ENCODE measurements around the gene TXLNB.
"Not testable (repeated sequence)": the region's sequence is repeated elsewhere in the genome, so short reads cannot be mapped to it uniquely, and the experiment has no call there.

Gene TXLNB

DNA sequence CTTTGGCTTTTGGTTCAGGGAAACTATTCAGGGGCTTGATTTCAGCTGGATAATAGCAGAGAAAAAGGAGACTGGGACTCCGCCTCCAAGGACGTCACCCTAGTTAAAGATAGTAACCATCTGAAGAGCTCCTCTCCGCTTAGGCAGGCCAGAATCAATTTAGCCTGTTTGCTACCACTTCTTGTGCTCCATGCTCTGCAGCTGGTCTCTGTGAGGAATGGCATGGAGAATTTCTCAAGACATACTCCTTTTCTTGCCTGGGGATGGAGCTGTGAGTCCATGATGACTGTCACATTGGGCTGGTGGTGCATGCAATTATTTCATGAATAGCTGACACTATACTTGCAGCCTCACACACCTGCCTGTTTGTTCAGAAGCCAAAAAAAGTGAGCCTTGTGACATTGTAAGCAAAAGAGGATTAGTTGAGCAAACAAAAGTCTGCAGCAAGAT lies 61.4 kb downstream of the TXLNB start:
- DNase-seq = no peak

- not testable (repeated sequence) for DNase-seq
These were observed 63.4 kb downstream of the TXLNB start for GRCh38 chr6:139228387-139228786.

- no peak for DNase-seq
These were observed 72.1 kb downstream of the TXLNB start for GRCh38 chr6:139219746-139220145.

- DNase-seq = peak; percentile 85
These were observed 72.5 kb downstream of the TXLNB start for GRCh38 chr6:139219271-139219729.

DNA sequence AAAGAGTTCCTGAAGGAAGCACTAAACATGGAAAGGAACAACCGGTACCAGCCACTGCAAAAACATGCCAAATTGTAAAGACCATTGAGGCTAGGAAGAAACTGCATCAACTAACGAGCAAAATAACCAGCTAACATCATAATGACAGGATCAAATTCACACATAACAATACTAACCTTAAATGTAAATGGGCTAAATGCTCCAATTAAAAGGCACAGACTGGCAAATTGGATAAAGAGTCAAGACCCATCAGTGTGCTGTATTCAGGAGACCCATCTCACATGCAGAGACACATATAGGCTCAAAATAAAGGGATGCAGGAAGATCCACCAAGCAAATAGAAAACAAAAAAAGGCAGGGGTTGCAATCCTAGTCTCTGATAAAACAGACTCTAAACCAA lies 79.3 kb downstream of the TXLNB start:
- not testable (repeated sequence) for DNase-seq

GRCh38 chr6:139210766-139211165 lies 81.0 kb downstream of the TXLNB start:
- not testable (repeated sequence) for DNase-seq

GRCh38 chr6:139205843-139206242 lies 86.0 kb downstream of the TXLNB start:
- DNase-seq = no peak

DNA sequence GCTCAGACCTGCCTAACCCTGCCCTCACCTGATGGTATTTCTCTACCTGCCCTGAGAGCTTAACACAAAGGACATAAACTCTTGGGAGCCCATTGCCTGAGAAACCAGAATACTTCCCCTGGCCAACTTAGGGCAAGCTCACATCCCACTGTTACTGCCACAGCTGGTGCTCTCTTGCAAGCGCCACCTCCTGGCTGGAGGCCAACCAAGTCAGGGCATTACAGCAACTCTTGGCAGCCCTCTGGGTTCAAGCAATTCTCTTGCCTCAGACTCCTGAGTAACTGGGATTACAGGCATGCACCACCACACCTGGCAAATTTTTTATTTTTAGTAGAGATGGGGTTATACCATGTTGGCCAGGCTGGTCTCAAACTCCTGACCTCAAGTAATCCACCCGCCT lies 86.8 kb downstream of the TXLNB start:
- DNase-seq = no peak

- DNase-seq = no peak
These were observed 90.4 kb downstream of the TXLNB start for GRCh38 chr6:139201378-139201777.

GRCh38 chr6:139198529-139199288 lies 93.1 kb downstream of the TXLNB start:
- no peak for DNase-seq

DNA sequence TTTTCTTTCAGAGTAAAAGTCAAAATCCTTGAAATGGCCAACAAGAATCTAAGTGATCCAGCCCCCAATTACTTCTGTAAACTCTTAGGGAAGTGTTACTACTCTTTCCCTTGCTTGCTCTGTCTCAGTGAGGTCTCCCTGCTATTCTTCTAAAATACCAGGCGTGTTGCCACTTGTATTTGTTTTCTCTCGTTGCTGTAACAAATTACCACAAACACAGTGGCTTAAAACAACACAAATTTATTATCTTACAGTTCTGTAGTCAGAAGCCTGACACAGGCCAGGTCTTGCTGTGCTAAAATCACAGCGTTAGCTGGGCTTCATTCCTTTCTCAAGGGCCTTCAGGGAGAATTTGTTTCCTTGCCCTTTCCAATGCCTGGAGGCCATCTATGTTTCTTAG lies 97.1 kb downstream of the TXLNB start:
- no peak for DNase-seq
